HEK293 (cell line): ENCODE results near the gene GPR153.
A peak's percentile ranks its signal among the peaks of the same experiment; 100 is the strongest.

ENCODE experiments used
- INSM2 ChIP-seq: fragments of 450-650 bp; formaldehyde crosslinking; IDR thresholded peaks from 2 replicates; pipeline ENCODE4 v1.5.1; 2016; ENCODE audit warnings: missing biosample characterization, missing genetic modification characterization
- KLF1 ChIP-seq: fragments of 450-650 bp; formaldehyde crosslinking; IDR thresholded peaks from 2 replicates; pipeline ENCODE4 v1.5.1; 2016; ENCODE audit warnings: missing biosample characterization, missing genetic modification characterization
- KLF16 ChIP-seq: fragments of 450-650 bp; formaldehyde crosslinking; IDR thresholded peaks from 2 replicates; pipeline ENCODE4 v1.5.1; 2017; ENCODE audit warnings: missing biosample characterization, missing genetic modification characterization
- KLF17 ChIP-seq: fragments of 450-650 bp; formaldehyde crosslinking; IDR thresholded peaks from 2 replicates; pipeline ENCODE4 v1.5.1; 2016; ENCODE audit warnings: missing biosample characterization, missing genetic modification characterization
- PRDM1 ChIP-seq: fragments of 450-650 bp; formaldehyde crosslinking; IDR thresholded peaks from 2 replicates; pipeline ENCODE4; 2016; ENCODE audit warnings: missing biosample characterization, missing genetic modification characterization
- SP3 ChIP-seq: fragments of 450-650 bp; formaldehyde crosslinking; IDR thresholded peaks from 2 replicates; pipeline ENCODE4 v1.5.1; 2016; ENCODE audit warnings: missing biosample characterization, missing genetic modification characterization
- ZFP41 ChIP-seq: fragments of 450-650 bp; formaldehyde crosslinking; IDR thresholded peaks from 2 replicates; pipeline ENCODE4 v1.5.1; 2016; ENCODE audit warnings: missing biosample characterization, missing genetic modification characterization, borderline replicate concordance
- ZNF112 ChIP-seq: fragments of 450-650 bp; formaldehyde crosslinking; IDR thresholded peaks from 2 replicates; pipeline ENCODE4 v1.5.0; 2017; ENCODE audit warnings: missing biosample characterization, missing genetic modification characterization
- ZNF280D ChIP-seq: fragments of 450-650 bp; formaldehyde crosslinking; IDR thresholded peaks from 2 replicates; pipeline ENCODE4 v1.5.1; 2016; ENCODE audit warnings: missing biosample characterization, missing genetic modification characterization
- ZNF302 ChIP-seq: fragments of 450-650 bp; formaldehyde crosslinking; IDR thresholded peaks from 2 replicates; pipeline ENCODE4 v1.5.1; 2016; ENCODE audit warnings: missing biosample characterization, missing genetic modification characterization, low read depth
- ZNF350 ChIP-seq: fragments of 450-650 bp; formaldehyde crosslinking; IDR thresholded peaks from 2 replicates; pipeline ENCODE4 v1.5.0; 2017; ENCODE audit warnings: missing biosample characterization, mild to moderate bottlenecking, missing genetic modification characterization
- ZNF423 ChIP-seq: fragments of 450-650 bp; formaldehyde crosslinking; IDR thresholded peaks from 2 replicates; pipeline ENCODE4 v1.5.1; 2016; ENCODE audit warnings: missing biosample characterization, missing genetic modification characterization
- ZNF548 ChIP-seq: fragments of 450-650 bp; formaldehyde crosslinking; IDR thresholded peaks from 2 replicates; pipeline ENCODE4 v1.5.1; 2016; ENCODE audit warnings: missing biosample characterization, missing genetic modification characterization
- ZNF596 ChIP-seq: fragments of 450-650 bp; IDR thresholded peaks from 2 replicates; pipeline ENCODE4 v1.5.0; 2018; ENCODE audit warnings: missing biosample characterization, mild to moderate bottlenecking, missing genetic modification characterization, moderate library complexity
- ZNF621 ChIP-seq: fragments of 450-650 bp; formaldehyde crosslinking; IDR thresholded peaks from 2 replicates; pipeline ENCODE4 v1.5.1; 2017; ENCODE audit warnings: missing biosample characterization, missing genetic modification characterization
- ZNF629 ChIP-seq: fragments of 450-650 bp; formaldehyde crosslinking; IDR thresholded peaks from 2 replicates; pipeline ENCODE4 v1.5.1; 2017; ENCODE audit warnings: missing biosample characterization, missing genetic modification characterization
- ZNF76 ChIP-seq: fragments of 450-650 bp; formaldehyde crosslinking; IDR thresholded peaks from 2 replicates; pipeline ENCODE4; 2016; ENCODE audit warnings: low read depth, missing biosample characterization, missing genetic modification characterization, borderline replicate concordance
- ZNF837 ChIP-seq: fragments of 450-650 bp; formaldehyde crosslinking; IDR thresholded peaks from 2 replicates; pipeline ENCODE4 v1.5.1; 2016; ENCODE audit warnings: missing biosample characterization, missing genetic modification characterization
- TF ChIP-seq, protein P1 (sequence below): fragments of 450-650 bp; formaldehyde crosslinking; IDR thresholded peaks from 2 replicates; pipeline ENCODE4 v1.5.1; 2016; ENCODE audit warnings: missing biosample characterization, missing genetic modification characterization
- TF ChIP-seq, protein P2 (sequence below): fragments of 450-650 bp; formaldehyde crosslinking; IDR thresholded peaks from 2 replicates; pipeline ENCODE4 v1.5.1; 2016; ENCODE audit warnings: missing biosample characterization, missing genetic modification characterization
- TF ChIP-seq, protein P3 (sequence below): fragments of 450-650 bp; formaldehyde crosslinking; IDR thresholded peaks from 2 replicates; pipeline ENCODE4 v1.5.1; 2017; ENCODE audit warnings: missing biosample characterization, missing genetic modification characterization
- TF ChIP-seq, protein P4 (sequence below): fragments of 450-650 bp; formaldehyde crosslinking; IDR thresholded peaks from 2 replicates; pipeline ENCODE4 v1.5.1; 2017; ENCODE audit warnings: missing biosample characterization, missing genetic modification characterization
- TF ChIP-seq, protein P5 (sequence below): fragments of 450-650 bp; formaldehyde crosslinking; IDR thresholded peaks from 2 replicates; pipeline ENCODE4 v1.5.1; 2017; ENCODE audit warnings: missing biosample characterization, missing genetic modification characterization

The GPR153 gene

DNA sequence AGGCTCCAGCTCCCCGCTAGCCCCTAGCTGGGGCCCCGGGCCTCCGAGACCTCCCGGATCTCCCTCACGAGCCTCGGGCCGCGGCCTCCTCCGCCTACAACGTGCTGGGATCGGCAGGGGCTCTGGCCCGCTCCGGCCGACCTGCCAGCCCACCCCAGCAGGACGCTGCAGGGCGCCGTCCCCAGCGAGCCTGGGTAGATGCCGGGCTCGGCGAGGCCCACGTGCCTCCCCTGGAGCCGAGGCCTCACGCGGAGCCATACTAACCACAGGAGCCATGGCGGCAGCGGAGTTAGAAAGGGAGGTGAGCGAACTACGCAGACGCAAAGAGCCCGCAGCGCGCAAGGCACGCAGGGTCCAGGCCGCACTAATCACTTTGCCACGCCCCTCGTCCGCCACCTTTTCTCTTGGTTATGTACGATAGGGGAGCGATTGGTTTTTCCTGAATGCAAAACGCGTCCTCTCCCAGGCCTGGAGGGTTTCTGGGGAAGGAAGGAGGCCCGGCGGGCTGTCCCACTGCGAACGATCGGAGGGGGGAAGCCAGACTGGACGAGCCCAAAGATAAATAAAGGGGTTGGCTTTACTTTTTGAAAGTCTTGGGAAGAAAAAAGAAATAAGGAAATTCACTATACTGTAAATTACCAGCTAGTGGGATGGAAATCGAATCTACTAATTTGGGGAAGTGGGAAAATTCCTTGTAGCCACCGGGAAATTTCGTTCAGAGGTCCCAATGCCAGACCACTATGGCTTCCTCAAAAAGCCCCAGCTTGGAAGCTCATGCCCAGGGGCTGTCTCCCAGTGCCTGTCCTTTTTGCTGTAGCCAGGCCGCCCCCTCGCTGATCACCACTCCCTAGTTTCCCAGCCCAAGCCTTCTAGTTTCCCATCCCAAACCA is 61.4 kb downstream of the GPR153 start, which contains the start of gene RPL22 (continued):
- TF ChIP-seq INSM2 (tag by site-specific recombination) = no peak
- peak; percentile 97 for TF ChIP-seq ZNF76 (tag by site-specific recombination)
- TF ChIP-seq ZNF112 (tag by site-specific recombination) = no peak
- TF ChIP-seq ZNF629 (tag by site-specific recombination) = peak; percentile 56
- TF ChIP-seq SP3 = peak; percentile 89
- no peak for TF ChIP-seq PRDM1 (tag by site-specific recombination)
- TF ChIP-seq, protein P1, sequence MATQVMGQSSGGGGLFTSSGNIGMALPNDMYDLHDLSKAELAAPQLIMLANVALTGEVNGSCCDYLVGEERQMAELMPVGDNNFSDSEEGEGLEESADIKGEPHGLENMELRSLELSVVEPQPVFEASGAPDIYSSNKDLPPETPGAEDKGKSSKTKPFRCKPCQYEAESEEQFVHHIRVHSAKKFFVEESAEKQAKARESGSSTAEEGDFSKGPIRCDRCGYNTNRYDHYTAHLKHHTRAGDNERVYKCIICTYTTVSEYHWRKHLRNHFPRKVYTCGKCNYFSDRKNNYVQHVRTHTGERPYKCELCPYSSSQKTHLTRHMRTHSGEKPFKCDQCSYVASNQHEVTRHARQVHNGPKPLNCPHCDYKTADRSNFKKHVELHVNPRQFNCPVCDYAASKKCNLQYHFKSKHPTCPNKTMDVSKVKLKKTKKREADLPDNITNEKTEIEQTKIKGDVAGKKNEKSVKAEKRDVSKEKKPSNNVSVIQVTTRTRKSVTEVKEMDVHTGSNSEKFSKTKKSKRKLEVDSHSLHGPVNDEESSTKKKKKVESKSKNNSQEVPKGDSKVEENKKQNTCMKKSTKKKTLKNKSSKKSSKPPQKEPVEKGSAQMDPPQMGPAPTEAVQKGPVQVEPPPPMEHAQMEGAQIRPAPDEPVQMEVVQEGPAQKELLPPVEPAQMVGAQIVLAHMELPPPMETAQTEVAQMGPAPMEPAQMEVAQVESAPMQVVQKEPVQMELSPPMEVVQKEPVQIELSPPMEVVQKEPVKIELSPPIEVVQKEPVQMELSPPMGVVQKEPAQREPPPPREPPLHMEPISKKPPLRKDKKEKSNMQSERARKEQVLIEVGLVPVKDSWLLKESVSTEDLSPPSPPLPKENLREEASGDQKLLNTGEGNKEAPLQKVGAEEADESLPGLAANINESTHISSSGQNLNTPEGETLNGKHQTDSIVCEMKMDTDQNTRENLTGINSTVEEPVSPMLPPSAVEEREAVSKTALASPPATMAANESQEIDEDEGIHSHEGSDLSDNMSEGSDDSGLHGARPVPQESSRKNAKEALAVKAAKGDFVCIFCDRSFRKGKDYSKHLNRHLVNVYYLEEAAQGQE = no peak
- TF ChIP-seq ZNF350 (tag by site-specific recombination) = no peak
- TF ChIP-seq, protein P2, sequence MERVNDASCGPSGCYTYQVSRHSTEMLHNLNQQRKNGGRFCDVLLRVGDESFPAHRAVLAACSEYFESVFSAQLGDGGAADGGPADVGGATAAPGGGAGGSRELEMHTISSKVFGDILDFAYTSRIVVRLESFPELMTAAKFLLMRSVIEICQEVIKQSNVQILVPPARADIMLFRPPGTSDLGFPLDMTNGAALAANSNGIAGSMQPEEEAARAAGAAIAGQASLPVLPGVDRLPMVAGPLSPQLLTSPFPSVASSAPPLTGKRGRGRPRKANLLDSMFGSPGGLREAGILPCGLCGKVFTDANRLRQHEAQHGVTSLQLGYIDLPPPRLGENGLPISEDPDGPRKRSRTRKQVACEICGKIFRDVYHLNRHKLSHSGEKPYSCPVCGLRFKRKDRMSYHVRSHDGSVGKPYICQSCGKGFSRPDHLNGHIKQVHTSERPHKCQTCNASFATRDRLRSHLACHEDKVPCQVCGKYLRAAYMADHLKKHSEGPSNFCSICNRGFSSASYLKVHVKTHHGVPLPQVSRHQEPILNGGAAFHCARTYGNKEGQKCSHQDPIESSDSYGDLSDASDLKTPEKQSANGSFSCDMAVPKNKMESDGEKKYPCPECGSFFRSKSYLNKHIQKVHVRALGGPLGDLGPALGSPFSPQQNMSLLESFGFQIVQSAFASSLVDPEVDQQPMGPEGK (tag by site-specific recombination) = peak; percentile 59
- no peak for TF ChIP-seq ZNF837 (tag by site-specific recombination)
- no peak for TF ChIP-seq ZNF596 (tag by site-specific recombination)
- TF ChIP-seq ZNF302 = no peak
- TF ChIP-seq KLF1 (tag by site-specific recombination) = peak; percentile 84
- TF ChIP-seq KLF16 (tag by site-specific recombination) = peak; percentile 97
- TF ChIP-seq ZFP41 (tag by site-specific recombination) = no peak
- no peak for TF ChIP-seq ZNF621 (tag by site-specific recombination)
- no peak for TF ChIP-seq ZNF423 (tag by site-specific recombination)
- TF ChIP-seq ZNF548 (tag by site-specific recombination) = no peak
- TF ChIP-seq, protein P3, sequence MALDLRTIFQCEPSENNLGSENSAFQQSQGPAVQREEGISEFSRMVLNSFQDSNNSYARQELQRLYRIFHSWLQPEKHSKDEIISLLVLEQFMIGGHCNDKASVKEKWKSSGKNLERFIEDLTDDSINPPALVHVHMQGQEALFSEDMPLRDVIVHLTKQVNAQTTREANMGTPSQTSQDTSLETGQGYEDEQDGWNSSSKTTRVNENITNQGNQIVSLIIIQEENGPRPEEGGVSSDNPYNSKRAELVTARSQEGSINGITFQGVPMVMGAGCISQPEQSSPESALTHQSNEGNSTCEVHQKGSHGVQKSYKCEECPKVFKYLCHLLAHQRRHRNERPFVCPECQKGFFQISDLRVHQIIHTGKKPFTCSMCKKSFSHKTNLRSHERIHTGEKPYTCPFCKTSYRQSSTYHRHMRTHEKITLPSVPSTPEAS (tag by site-specific recombination) = no peak
- TF ChIP-seq ZNF280D (tag by site-specific recombination) = no peak
- TF ChIP-seq, protein P4, sequence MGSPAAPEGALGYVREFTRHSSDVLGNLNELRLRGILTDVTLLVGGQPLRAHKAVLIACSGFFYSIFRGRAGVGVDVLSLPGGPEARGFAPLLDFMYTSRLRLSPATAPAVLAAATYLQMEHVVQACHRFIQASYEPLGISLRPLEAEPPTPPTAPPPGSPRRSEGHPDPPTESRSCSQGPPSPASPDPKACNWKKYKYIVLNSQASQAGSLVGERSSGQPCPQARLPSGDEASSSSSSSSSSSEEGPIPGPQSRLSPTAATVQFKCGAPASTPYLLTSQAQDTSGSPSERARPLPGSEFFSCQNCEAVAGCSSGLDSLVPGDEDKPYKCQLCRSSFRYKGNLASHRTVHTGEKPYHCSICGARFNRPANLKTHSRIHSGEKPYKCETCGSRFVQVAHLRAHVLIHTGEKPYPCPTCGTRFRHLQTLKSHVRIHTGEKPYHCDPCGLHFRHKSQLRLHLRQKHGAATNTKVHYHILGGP (tag by site-specific recombination) = no peak
- TF ChIP-seq, protein P5, sequence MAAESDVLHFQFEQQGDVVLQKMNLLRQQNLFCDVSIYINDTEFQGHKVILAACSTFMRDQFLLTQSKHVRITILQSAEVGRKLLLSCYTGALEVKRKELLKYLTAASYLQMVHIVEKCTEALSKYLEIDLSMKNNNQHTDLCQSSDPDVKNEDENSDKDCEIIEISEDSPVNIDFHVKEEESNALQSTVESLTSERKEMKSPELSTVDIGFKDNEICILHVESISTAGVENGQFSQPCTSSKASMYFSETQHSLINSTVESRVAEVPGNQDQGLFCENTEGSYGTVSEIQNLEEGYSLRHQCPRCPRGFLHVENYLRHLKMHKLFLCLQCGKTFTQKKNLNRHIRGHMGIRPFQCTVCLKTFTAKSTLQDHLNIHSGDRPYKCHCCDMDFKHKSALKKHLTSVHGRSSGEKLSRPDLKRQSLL (tag by site-specific recombination) = no peak
- peak; percentile 63 for TF ChIP-seq KLF17 (tag by site-specific recombination)
